HepG2 (cell line): ENCODE measurements around the gene NSMCE1.

Source experiments
- CBX5 ChIP-seq: sonication (generic); formaldehyde crosslinking; IDR thresholded peaks from 2 replicates; pipeline ENCODE4 v1.4.0; 2020; ENCODE audit warnings: missing genetic modification reagents, borderline replicate concordance
- SP4 ChIP-seq: sonication (generic); formaldehyde crosslinking; IDR thresholded peaks from 2 replicates; pipeline ENCODE4 v1.8.1; 2023; ENCODE audit warnings: mild to moderate bottlenecking, missing genetic modification reagents

DNA sequence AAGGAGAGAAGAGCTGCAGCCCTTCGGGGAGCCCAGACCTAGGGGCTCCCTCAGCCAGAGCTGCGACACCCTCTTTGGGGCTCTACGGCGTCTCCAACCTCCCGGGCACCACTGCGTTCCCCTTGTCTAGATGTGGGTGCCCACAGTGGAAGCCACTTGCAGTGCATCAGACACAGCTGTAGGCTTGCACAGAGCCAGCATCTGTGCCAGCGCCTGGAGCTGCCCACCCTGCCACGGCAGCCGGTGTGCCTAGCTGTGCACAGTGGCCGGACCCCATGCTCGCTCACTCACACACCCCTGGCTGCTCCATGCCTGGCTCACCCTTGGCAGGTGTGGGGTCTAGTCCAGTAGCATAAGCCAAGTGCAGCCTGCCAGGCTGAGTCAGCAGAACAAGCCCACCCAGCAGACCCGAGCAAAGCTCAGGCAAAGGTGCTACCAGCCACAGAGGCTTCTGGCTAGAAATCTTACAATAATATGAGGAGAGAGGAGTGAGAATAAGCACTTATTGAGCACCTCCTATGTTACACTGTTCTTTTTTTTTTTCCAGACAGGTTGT, 78.2 kb downstream of the NSMCE1 start:
- no peak for TF ChIP-seq CBX5 (CRISPR knock-in tag)
- TF ChIP-seq SP4 (CRISPR knock-in tag): no peak
